Spleen (tissue), 11 donors: ENCODE results near the gene MUC21. TPM values are rescaled to one million over a fixed set of nuclear protein-coding genes. Genes with fewer than 3 reads are reported as not detected.

Experiments used
- DNase-seq: peaks from one replicate; pipeline ENCODE4 v3.0.0-alpha.2; 2020
- H3K27ac ChIP-seq, 8 donors: fragments of 200-600 bp; sonication (generic) in 7 of 8; 1 replicate in 4 of 8; 2 replicates in 4 of 8; pipeline versions ENCODE4 v1.5.0 to v1.8.0; 2016 to 2021; ENCODE audit warnings: inconsistent platforms in 4 of 8, mild to moderate bottlenecking in 4 of 8, moderate library complexity in 1 of 8
- H3K27me3 ChIP-seq, 7 donors: fragments of 200-600 bp; sonication (generic) in 6 of 7; replicated peaks in 1 of 7; 1 replicate in 4 of 7; 2 replicates in 3 of 7; pipeline versions ENCODE4 v1.5.0 to v1.8.0; 2016 to 2021; ENCODE audit warnings: inconsistent platforms in 3 of 7, mild to moderate bottlenecking in 1 of 7
- H3K36me3 ChIP-seq, 6 donors: fragments of 200-600 bp; sonication (generic) in 5 of 6; 1 replicate in 4 of 6; 2 replicates in 2 of 6; pipeline versions ENCODE4 v1.5.0 to v1.8.0; 2016 to 2021; ENCODE audit warnings: inconsistent platforms in 2 of 6
- H3K4me1 ChIP-seq, 6 donors: fragments of 200-600 bp; sonication (generic) in 5 of 6; 1 replicate in 3 of 6; 2 replicates in 3 of 6; pipeline versions ENCODE4 v1.5.0 to v1.8.0; 2016 to 2021; ENCODE audit warnings: inconsistent platforms in 3 of 6
- H3K4me3 ChIP-seq, 8 donors: fragments of 200-600 bp; sonication (generic) in 7 of 8; 1 replicate in 4 of 8; 2 replicates in 4 of 8; pipeline versions ENCODE4 v1.5.0 to v1.8.0; 2016 to 2021; ENCODE audit warnings: inconsistent platforms in 4 of 8, mild to moderate bottlenecking in 4 of 8, moderate library complexity in 2 of 8
- H3K9me3 ChIP-seq, 8 donors: fragments of 200-600 bp; sonication (generic) in 7 of 8; 1 replicate in 4 of 8; 2 replicates in 4 of 8; pipeline versions ENCODE4 v1.5.0 to v1.8.0; 2016 to 2021; ENCODE audit warnings: inconsistent platforms in 4 of 8
- POLR2A ChIP-seq, 3 donors: fragments of 450-650 bp; IDR thresholded peaks; one replicate each; pipeline ENCODE4 v1.5.1; 2017; ENCODE audit warnings: antibody characterized with exemption in 3 of 3, mild to moderate bottlenecking in 1 of 3
- POLR2AphosphoS5 ChIP-seq, 3 donors: sonication (generic); formaldehyde crosslinking; IDR thresholded peaks; one replicate each; pipeline ENCODE4 v1.5.1; 2017; ENCODE audit warnings: antibody characterized with exemption in 3 of 3
- WGBS, 5 donors: extraction: QIAGEN DNeasy Blood & Tissue Kit in 3 of 5; methylation state at CpG; one replicate each; pipeline versions ENCODE4 v1.1.5 to v1.1.7; 2013 to 2018; 5-methylcytosine and 5-hydroxymethylcytosine counted together
- intact Hi-C: fragments of 100-400 bp; cut with DNase I; formaldehyde crosslinking; loops from one replicate; pipeline ENCODE4 v1.15.0; 2023; ENCODE audit warnings: low total_unique reads
- polyA plus RNA-seq, 3 donors: library from polyadenylated mRNA; stranded (reverse); fragments of 200-250 nt; gene quantifications; one replicate each; pipeline ENCODE4 v1.2.1, GENCODE V29; 2013
- total RNA-seq, 7 donors: library from RNA; depleted of rRNA in 3 of 7; stranded (reverse); fragments of >200 nt in 3 of 7; fragmentation: NEBNext Ultra II Directional in 4 of 7; extraction: Animal tissue kit (Norgen Biotek cat#: 25700) in 4 of 7; gene quantifications; one replicate each; pipeline versions ENCODE4 v1.1.0 to v1.2.1, GENCODE V29; 2016 to 2021
- TF ChIP-seq, protein P1 (sequence below), 11 experiments: fragments of 200-600 bp in 7 of 11; fragments of 450-650 bp in 4 of 11; sonication (generic) in 4 of 11; IDR thresholded peaks in 8 of 11; conservative IDR thresholded peaks in 3 of 11; 1 replicate in 7 of 11; 2 replicates in 4 of 11; pipeline versions ENCODE4 v1.4.0 to v1.8.0; 2016 to 2021; ENCODE audit warnings: antibody characterized with exemption in 11 of 11, inconsistent platforms in 4 of 11, mild to moderate bottlenecking in 1 of 11
- donor health status: healthy with polysubstance abuse.
- donor health status: DM: no; HTN: no; CAD: no; lungs with moderate emphysema.
- donor health status: DM: no; HTN: no; CAD: no.
- donor health status: Bipolar disorder and iron deficiency.
- donor health status: healthy.
- donor health status: DM: no; HTN: no; CAD: no.
- donor health status: DM: yes; HTN: yes; CAD: no.

Gene MUC21
- total and polyA plus RNA-seq, 10 donors, result 0.02 to 0.64 (median 0.05) TPM; not detected in 7

GRCh38 chr6:30974490-30975252 is 8.8 kb upstream of the MUC21 start:
- Histone ChIP-seq H3K4me1 (peaks cover 0 to 6% (median 0%) of the 10 kb centered on the region in 6 donors), H3K9me3 (no peaks in the 10 kb centered on the region), H3K27ac (no peak overlapping the region), H3K27me3 (peaks cover 0 to 14% (median 0%) of the 10 kb centered on the region in 7 donors), H3K4me3 (no peak overlapping the region), H3K36me3 (no peaks in the 10 kb centered on the region)
- intact Hi-C loops, result no loop called here
- TF ChIP-seq, protein P1, sequence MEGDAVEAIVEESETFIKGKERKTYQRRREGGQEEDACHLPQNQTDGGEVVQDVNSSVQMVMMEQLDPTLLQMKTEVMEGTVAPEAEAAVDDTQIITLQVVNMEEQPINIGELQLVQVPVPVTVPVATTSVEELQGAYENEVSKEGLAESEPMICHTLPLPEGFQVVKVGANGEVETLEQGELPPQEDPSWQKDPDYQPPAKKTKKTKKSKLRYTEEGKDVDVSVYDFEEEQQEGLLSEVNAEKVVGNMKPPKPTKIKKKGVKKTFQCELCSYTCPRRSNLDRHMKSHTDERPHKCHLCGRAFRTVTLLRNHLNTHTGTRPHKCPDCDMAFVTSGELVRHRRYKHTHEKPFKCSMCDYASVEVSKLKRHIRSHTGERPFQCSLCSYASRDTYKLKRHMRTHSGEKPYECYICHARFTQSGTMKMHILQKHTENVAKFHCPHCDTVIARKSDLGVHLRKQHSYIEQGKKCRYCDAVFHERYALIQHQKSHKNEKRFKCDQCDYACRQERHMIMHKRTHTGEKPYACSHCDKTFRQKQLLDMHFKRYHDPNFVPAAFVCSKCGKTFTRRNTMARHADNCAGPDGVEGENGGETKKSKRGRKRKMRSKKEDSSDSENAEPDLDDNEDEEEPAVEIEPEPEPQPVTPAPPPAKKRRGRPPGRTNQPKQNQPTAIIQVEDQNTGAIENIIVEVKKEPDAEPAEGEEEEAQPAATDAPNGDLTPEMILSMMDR (IDR thresholded peaks at IDR 0.05 in 8 of 11, conservative IDR thresholded peaks at IDR 0.05 in 3 of 11), result no peak
- TF ChIP-seq POLR2A (IDR thresholded peaks at IDR 0.05) (no peak), POLR2AphosphoS5 (IDR thresholded peaks at IDR 0.05) (no peak)
- DNase-seq, result no peak
- WGBS, 5 donors, result 63 to 88% (median 82%) methylated on average over 4 of the region's 4 CpGs

DNA sequence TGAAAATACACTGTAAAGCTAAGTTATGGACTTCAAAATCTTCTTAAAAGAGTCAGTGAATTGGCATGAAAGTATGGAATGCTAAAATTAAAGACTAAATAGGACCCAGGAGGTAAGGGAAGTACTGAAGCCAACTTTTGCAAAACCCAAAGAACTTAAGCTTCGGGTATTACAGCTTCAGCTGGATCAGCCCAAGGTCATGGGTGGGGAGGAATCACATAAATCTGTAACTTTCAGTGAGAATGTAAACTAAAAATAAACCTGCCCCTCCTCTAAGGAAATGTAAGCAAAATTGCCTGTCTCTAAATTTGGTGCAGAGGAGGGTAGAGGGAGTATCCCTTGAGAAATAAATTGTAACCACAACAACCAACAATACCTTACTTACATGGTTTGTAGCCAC is 4.4 kb upstream of the MUC21 start:
- no peak overlapping the region for H3K27ac ChIP-seq
- H3K4me1 ChIP-seq, result peaks cover 0 to 7% (median 0%) of the 10 kb centered on the region in 6 donors
- no peak overlapping the region for H3K4me3 ChIP-seq
- H3K9me3 ChIP-seq, result no peaks in the 10 kb centered on the region
- intact Hi-C loops, result no loop called here
- TF ChIP-seq POLR2AphosphoS5 (IDR thresholded peaks at IDR 0.05) (no peak), POLR2A (IDR thresholded peaks at IDR 0.05) (no peak)
- TF ChIP-seq, protein P1 (IDR thresholded peaks at IDR 0.05 in 8 of 11, conservative IDR thresholded peaks at IDR 0.05 in 3 of 11), result no peak
- WGBS, 5 donors, result 43 to 65% (median 45%) methylated on average over 1 of the region's 1 CpG
- H3K36me3 ChIP-seq, result no peaks in the 10 kb centered on the region
- peaks cover 0 to 43% (median 0%) of the 10 kb centered on the region in 7 donors for H3K27me3 ChIP-seq
- DNase-seq, result no peak

DNA sequence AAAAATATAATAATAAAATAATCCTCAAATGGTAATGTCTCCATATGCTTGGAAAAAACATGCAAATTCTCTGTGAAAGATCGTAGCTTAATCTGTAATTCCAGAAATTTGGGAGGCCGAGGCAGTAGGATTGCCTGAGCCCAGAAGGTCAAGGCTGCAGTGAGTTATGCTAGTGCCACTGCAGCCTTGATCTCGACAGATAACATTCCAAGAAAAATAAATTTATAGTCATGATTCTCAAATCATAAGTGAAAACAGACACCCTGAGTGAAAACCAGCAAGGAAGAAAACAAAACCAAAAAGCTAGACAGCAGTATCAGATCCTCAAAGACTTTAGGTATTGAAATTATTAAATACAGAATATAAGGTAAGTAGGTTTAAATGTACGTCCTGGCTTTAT is 3.8 kb upstream of the MUC21 start:
- intact Hi-C loops, result no loop called here
- 50 to 72% (median 66%) methylated on average over 4 of the region's 4 CpGs for WGBS, 5 donors
- no peak for DNase-seq
- Histone ChIP-seq H3K4me1 (peaks cover 0 to 7% (median 0%) of the 10 kb centered on the region in 6 donors), H3K4me3 (no peak overlapping the region), H3K27me3 (peaks cover 0 to 43% (median 0%) of the 10 kb centered on the region in 7 donors), H3K9me3 (no peaks in the 10 kb centered on the region), H3K27ac (no peak overlapping the region), H3K36me3 (no peaks in the 10 kb centered on the region)
- TF ChIP-seq POLR2AphosphoS5 (IDR thresholded peaks at IDR 0.05) (no peak), POLR2A (IDR thresholded peaks at IDR 0.05) (no peak)
- TF ChIP-seq, protein P1 (IDR thresholded peaks at IDR 0.05 in 8 of 11, conservative IDR thresholded peaks at IDR 0.05 in 3 of 11), result no peak

- intact Hi-C loops, result no loop called here
- Histone ChIP-seq H3K27ac (no peak overlapping the region), H3K36me3 (no peaks in the 10 kb centered on the region), H3K4me1 (peaks cover 0 to 7% (median 0%) of the 10 kb centered on the region in 6 donors), H3K9me3 (no peaks in the 10 kb centered on the region), H3K27me3 (peaks cover 0 to 43% (median 0%) of the 10 kb centered on the region in 7 donors), H3K4me3 (no peak overlapping the region)
- 31 to 40% (median 37%) methylated on average over 13 of the region's 13 CpGs for WGBS, 5 donors
- DNase-seq, result no peak
- TF ChIP-seq POLR2A (IDR thresholded peaks at IDR 0.05) (no peak), POLR2AphosphoS5 (IDR thresholded peaks at IDR 0.05) (no peak)
- TF ChIP-seq, protein P1 (IDR thresholded peaks at IDR 0.05 in 8 of 11, conservative IDR thresholded peaks at IDR 0.05 in 3 of 11), result no peak
These were observed 1.4 kb upstream of the MUC21 start for GRCh38 chr6:30981942-30982772.
